Measurements from ENCODE around the gene SCN3B. TPM values are rescaled to one million over a fixed set of nuclear protein-coding genes. Genes with fewer than 3 reads are reported as not detected.

The SCN3B gene
- total RNA-seq, result not detected
- not detected for polyA plus RNA-seq
- 0 to 0.17 (median 0) reads per million in 6 experiments for total RNA-seq

- Mint-ChIP-seq H3K27ac (no peak within 1 kb of the TSS), H3K4me1 (peaks cover 10 to 22% (median 17%) of the 10 kb centered on the region in 4 donors), H3K4me3 (peak within 1 kb of the TSS; percentile 62 to 84 (median 78)), H3K36me3 (peaks cover 0 to 18% (median 6%) of the 10 kb centered on the region in 3 donors), H3K9me3 (peaks cover 0 to 23% (median 10%) of the 10 kb centered on the region in 9 donors), H3K27me3 (peaks cover 26 to 53% (median 41%) of the 10 kb centered on the region in 5 donors)
- POLR2A ChIA-PET, result no interaction called here
- peak in 2 of 10 donors; percentile 1 to 4 for DNase-seq
- peak; percentile 47 to 65 for ATAC-seq
These were observed at the start of gene SCN3B for GRCh38 chr11:123654566-123655081. SCN3B (minus strand) TSS chr11:123654624; CDS start chr11:123653801, 823 bp downstream.

GRCh38 chr11:123702696-123703095 lies 48.3 kb upstream of the SCN3B start:
- no peak overlapping the region for H3K27ac Mint-ChIP-seq
- POLR2A ChIA-PET, result no interaction called here

GRCh38 chr11:123702139-123702538 lies 47.7 kb upstream of the SCN3B start:
- DNase-seq (no peak), ATAC-seq (no peak)
- Mint-ChIP-seq H3K4me3 (no peak overlapping the region), H3K27me3 (peaks cover 3 to 41% (median 18%) of the 10 kb centered on the region in 5 donors), H3K4me1 (peaks cover 0 to 2% (median 0%) of the 10 kb centered on the region in 4 donors), H3K36me3 (no peaks in the 10 kb centered on the region), H3K27ac (no peak overlapping the region), H3K9me3 (no peaks in the 10 kb centered on the region)
- POLR2A ChIA-PET, result no interaction called here

More at GRCh38 chr11:123702696-123703095, 48.3 kb upstream of the SCN3B start:
- ATAC-seq (no peak), DNase-seq (no peak)
- Mint-ChIP-seq H3K36me3 (no peaks in the 10 kb centered on the region), H3K4me1 (peaks cover 0 to 4% (median 2%) of the 10 kb centered on the region in 4 donors), H3K9me3 (no peaks in the 10 kb centered on the region), H3K4me3 (no peak overlapping the region), H3K27me3 (peaks cover 6 to 36% (median 17%) of the 10 kb centered on the region in 5 donors)

GRCh38 chr11:123700772-123701171 lies 46.3 kb upstream of the SCN3B start:
- Mint-ChIP-seq H3K27me3 (peaks cover 4 to 52% (median 18%) of the 10 kb centered on the region in 5 donors), H3K27ac (no peak overlapping the region), H3K4me3 (no peak overlapping the region), H3K36me3 (no peaks in the 10 kb centered on the region), H3K9me3 (no peaks in the 10 kb centered on the region), H3K4me1 (peaks cover 0 to 2% (median 0%) of the 10 kb centered on the region in 4 donors)
- no peak for DNase-seq
- no peak for ATAC-seq
- POLR2A ChIA-PET, result interaction anchor here (0.9 kb wide), 1 partner anchor 75 kb away, joined by 3 read pairs; no protein-coding TSS in a partner anchor

- Mint-ChIP-seq H3K9me3 (no peaks in the 10 kb centered on the region), H3K4me3 (no peak overlapping the region), H3K36me3 (no peaks in the 10 kb centered on the region), H3K27ac (no peak overlapping the region), H3K27me3 (peaks cover 3 to 51% (median 20%) of the 10 kb centered on the region in 5 donors), H3K4me1 (peaks cover 0 to 2% (median 0%) of the 10 kb centered on the region in 4 donors)
- POLR2A ChIA-PET, result no interaction called here
- ATAC-seq (no peak), DNase-seq (no peak)
These were observed 44.2 kb upstream of the SCN3B start for GRCh38 chr11:123698546-123699127.

GRCh38 chr11:123696183-123696582 lies 41.8 kb upstream of the SCN3B start:
- Mint-ChIP-seq H3K27me3 (peaks cover 6 to 45% (median 20%) of the 10 kb centered on the region in 5 donors), H3K4me1 (peaks cover 0 to 2% (median 0%) of the 10 kb centered on the region in 4 donors), H3K9me3 (no peaks in the 10 kb centered on the region), H3K27ac (no peak overlapping the region), H3K36me3 (peaks cover 0 to 4% (median 0%) of the 10 kb centered on the region in 3 donors), H3K4me3 (no peak overlapping the region)
- POLR2A ChIA-PET, result no interaction called here
- no peak for DNase-seq
- ATAC-seq, result no peak

- peaks cover 0 to 4% (median 0%) of the 10 kb centered on the region in 3 donors for H3K36me3 Mint-ChIP-seq
- no peak for ATAC-seq
- H3K4me3 Mint-ChIP-seq, result no peak overlapping the region
- no peaks in the 10 kb centered on the region for H3K9me3 Mint-ChIP-seq
- H3K27me3 Mint-ChIP-seq, result peaks cover 8 to 45% (median 15%) of the 10 kb centered on the region in 5 donors
- no peak overlapping the region for H3K27ac Mint-ChIP-seq
- no peak for DNase-seq
- POLR2A ChIA-PET, result interaction anchor here (0.7 kb wide), 1 partner anchor 139 kb away, joined by 4 read pairs; no protein-coding TSS in a partner anchor
- no peaks in the 10 kb centered on the region for H3K4me1 Mint-ChIP-seq
These were observed 40.8 kb upstream of the SCN3B start for GRCh38 chr11:123695231-123695630.

GRCh38 chr11:123694551-123694950 lies 40.1 kb upstream of the SCN3B start:
- Mint-ChIP-seq H3K9me3 (no peaks in the 10 kb centered on the region), H3K4me3 (no peak overlapping the region), H3K4me1 (no peaks in the 10 kb centered on the region), H3K27me3 (peaks cover 8 to 52% (median 15%) of the 10 kb centered on the region in 5 donors), H3K27ac (no peak overlapping the region), H3K36me3 (peaks cover 0 to 4% (median 0%) of the 10 kb centered on the region in 3 donors)
- ATAC-seq, result no peak
- POLR2A ChIA-PET, result no interaction called here
- no peak for DNase-seq

- POLR2A ChIA-PET, result no interaction called here
- Mint-ChIP-seq H3K9me3 (no peaks in the 10 kb centered on the region), H3K4me1 (no peaks in the 10 kb centered on the region), H3K27me3 (peaks cover 8 to 60% (median 12%) of the 10 kb centered on the region in 5 donors), H3K36me3 (peaks cover 0 to 4% (median 0%) of the 10 kb centered on the region in 3 donors), H3K27ac (no peak overlapping the region), H3K4me3 (no peak overlapping the region)
- DNase-seq (no peak), ATAC-seq (no peak)
These were observed 38.5 kb upstream of the SCN3B start for GRCh38 chr11:123692961-123693360.

- Mint-ChIP-seq H3K27me3 (peaks cover 4 to 49% (median 6%) of the 10 kb centered on the region in 5 donors), H3K4me3 (no peak overlapping the region), H3K36me3 (peaks cover 0 to 4% (median 0%) of the 10 kb centered on the region in 3 donors), H3K9me3 (no peaks in the 10 kb centered on the region), H3K4me1 (no peaks in the 10 kb centered on the region), H3K27ac (no peak overlapping the region)
- no peak for DNase-seq
- no peak for ATAC-seq
- POLR2A ChIA-PET, result no interaction called here
These were observed 36.1 kb upstream of the SCN3B start for GRCh38 chr11:123690485-123690884.

GRCh38 chr11:123684601-123685000 lies 30.2 kb upstream of the SCN3B start:
- no peak for DNase-seq
- ATAC-seq, result no peak
- Mint-ChIP-seq H3K27me3 (peaks cover 0 to 23% (median 1%) of the 10 kb centered on the region in 5 donors), H3K36me3 (no peaks in the 10 kb centered on the region), H3K27ac (no peak overlapping the region), H3K4me3 (no peak overlapping the region), H3K9me3 (no peaks in the 10 kb centered on the region), H3K4me1 (peaks cover 8 to 32% (median 18%) of the 10 kb centered on the region in 4 donors)
- POLR2A ChIA-PET, result no interaction called here

- Mint-ChIP-seq H3K27me3 (peaks cover 0 to 14% (median 1%) of the 10 kb centered on the region in 5 donors), H3K27ac (peak overlapping the region in 3 of 10 donors; percentile 13 to 53 (median 31)), H3K9me3 (no peaks in the 10 kb centered on the region), H3K4me3 (no peak overlapping the region), H3K4me1 (peaks cover 8 to 32% (median 18%) of the 10 kb centered on the region in 4 donors), H3K36me3 (no peaks in the 10 kb centered on the region)
- ATAC-seq (no peak), DNase-seq (no peak)
- POLR2A ChIA-PET, result no interaction called here
These were observed 29.2 kb upstream of the SCN3B start for GRCh38 chr11:123683428-123684170.

All from naive thymus-derived CD8-positive, alpha-beta T cell (primary cell).